ENCODE results near the gene ATP6V1D. TPM values are rescaled to one million over a fixed set of nuclear protein-coding genes. Genes with fewer than 3 reads are reported as not detected.
A peak's percentile ranks its signal among the peaks of the same experiment; 100 is the strongest.

ATP6V1D gene
- total RNA-seq, 1 experiment from 2014 or later: 74.1 TPM

DNA sequence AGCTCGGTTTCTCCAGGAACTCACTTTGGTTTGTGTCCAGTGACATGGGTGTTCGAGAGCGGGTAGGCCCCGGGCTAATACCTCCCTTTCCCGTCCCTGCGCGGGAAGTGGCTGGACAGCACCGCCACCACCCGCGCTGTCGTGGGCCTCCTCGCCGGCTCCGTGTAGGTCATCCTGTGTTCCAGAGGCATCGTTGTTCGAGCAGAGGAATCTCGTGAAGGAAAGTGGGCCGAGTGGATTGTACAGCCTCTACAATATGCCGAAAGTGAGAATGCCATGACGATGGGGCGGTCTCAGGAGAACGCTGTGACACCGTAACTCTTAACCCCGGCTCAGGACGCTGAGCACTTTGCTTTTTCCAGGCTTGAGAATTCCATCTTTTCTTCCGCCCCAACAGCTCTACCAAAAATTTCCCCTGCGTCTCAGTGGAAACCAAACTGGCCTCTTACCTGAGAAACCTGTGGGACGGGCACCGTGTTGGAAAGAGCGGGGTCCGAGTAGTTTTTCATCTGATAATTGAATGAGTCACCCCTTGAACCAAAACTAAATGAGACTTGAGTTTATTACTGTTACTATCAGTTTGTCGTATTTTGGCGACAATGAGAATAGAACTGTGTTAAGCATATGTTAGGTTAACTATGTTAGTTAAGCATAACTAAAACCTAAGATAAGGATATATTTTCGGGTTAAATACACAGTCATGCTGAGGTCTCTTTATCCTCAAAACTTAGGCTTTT, 1.0 kb upstream of the ATP6V1D start:
- H3K27me3 Mint-ChIP-seq (ENCODE audit: insufficient read depth, unreplicated experiment): no peaks in the 10 kb centered on the region
- H3K4me1 Mint-ChIP-seq (ENCODE audit: insufficient read depth, unreplicated experiment): peaks cover 48% of the 10 kb centered on the region
- intact Hi-C loops (cut with micrococcal nuclease): no loop called here
- H3K9me3 Mint-ChIP-seq (ENCODE audit: unreplicated experiment): no peaks in the 10 kb centered on the region
- peak overlapping the region; percentile 99 for H3K27ac Mint-ChIP-seq (ENCODE audit: low read depth, unreplicated experiment)
- no peak for DNase-seq (ENCODE audit: unreplicated experiment)
- H3K4me3 Mint-ChIP-seq (ENCODE audit: unreplicated experiment): peak overlapping the region; percentile 90
- ChIA-PET CTCF (interaction anchor here (0.6 to 2.7 kb wide), 17 partner anchors 9 to 1128 kb away, joined by 3 to 27 read pairs (median 3); no protein-coding TSS in a partner anchor), POLR2A (interaction anchor here (0.5 to 4.1 kb wide), 18 partner anchors 9 to 1999 kb away, joined by 3 to 46 read pairs (median 4); partner anchors contain the start of genes GPHN, PALS1 and PLEK2)
- H3K36me3 Mint-ChIP-seq (ENCODE audit: insufficient read depth, unreplicated experiment): peaks cover 49% of the 10 kb centered on the region
- TSS peak; percentile 72 for BruUV-seq (replicated peaks)
- TF ChIP-seq, protein P1, sequence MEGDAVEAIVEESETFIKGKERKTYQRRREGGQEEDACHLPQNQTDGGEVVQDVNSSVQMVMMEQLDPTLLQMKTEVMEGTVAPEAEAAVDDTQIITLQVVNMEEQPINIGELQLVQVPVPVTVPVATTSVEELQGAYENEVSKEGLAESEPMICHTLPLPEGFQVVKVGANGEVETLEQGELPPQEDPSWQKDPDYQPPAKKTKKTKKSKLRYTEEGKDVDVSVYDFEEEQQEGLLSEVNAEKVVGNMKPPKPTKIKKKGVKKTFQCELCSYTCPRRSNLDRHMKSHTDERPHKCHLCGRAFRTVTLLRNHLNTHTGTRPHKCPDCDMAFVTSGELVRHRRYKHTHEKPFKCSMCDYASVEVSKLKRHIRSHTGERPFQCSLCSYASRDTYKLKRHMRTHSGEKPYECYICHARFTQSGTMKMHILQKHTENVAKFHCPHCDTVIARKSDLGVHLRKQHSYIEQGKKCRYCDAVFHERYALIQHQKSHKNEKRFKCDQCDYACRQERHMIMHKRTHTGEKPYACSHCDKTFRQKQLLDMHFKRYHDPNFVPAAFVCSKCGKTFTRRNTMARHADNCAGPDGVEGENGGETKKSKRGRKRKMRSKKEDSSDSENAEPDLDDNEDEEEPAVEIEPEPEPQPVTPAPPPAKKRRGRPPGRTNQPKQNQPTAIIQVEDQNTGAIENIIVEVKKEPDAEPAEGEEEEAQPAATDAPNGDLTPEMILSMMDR (IDR thresholded peaks at IDR 0.05; ENCODE audit: unreplicated experiment): no peak

DNA sequence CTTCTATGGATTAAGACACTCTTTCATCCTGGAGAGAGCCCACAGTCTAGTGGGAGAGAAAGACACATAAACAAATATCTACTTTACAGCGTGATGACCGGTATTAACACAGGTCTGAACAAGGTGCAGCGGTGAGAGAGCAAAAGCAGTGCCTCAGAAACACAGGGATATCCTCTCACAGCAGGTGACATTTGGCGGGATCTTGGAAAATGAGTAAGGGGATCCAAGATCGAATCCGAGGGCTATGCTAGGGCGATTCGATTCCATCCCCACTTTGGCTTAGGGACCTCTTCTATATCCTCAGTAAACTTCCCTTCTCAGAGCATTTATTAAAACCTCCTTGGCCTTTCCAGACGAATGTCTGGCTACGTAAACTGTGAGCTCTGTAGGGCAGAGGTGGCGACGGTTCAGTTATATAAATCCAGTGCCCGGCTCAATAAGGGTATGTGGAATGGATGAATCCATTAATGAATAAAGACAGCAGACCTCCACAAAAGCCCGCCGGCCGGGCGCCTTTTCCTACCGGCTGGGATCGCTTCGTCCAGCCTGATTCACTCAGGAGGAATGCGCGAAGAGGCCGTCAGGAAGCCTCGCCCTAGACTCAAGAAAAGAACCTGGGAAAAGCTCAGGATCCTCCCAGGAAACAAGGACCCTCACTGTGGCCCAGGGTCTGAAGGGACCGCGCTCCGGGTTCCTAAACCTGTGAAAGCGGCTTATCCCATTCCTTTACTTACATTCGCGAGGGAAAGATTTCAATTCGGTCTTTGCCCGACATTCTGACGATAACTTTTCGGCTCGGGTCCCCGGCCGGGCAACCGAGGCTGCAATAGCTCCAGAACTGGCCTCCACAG, 455 bp downstream of the ATP6V1D start:
- peak overlapping the region; percentile 90 for H3K4me3 Mint-ChIP-seq (ENCODE audit: unreplicated experiment)
- peak overlapping the region; percentile 99 for H3K27ac Mint-ChIP-seq (ENCODE audit: low read depth, unreplicated experiment)
- intact Hi-C loops (cut with micrococcal nuclease): loop anchor here (1.0 kb wide), 1 partner anchor 118 kb away; the partner anchor contains the start of gene PALS1
- H3K9me3 Mint-ChIP-seq (ENCODE audit: unreplicated experiment): no peaks in the 10 kb centered on the region
- peak; percentile 19 for DNase-seq (ENCODE audit: unreplicated experiment)
- H3K4me1 Mint-ChIP-seq (ENCODE audit: insufficient read depth, unreplicated experiment): peaks cover 53% of the 10 kb centered on the region
- ChIA-PET CTCF (interaction anchor here (0.6 to 2.7 kb wide), 21 partner anchors 8 to 999 kb away, joined by 3 to 27 read pairs (median 3); no protein-coding TSS in a partner anchor), POLR2A (interaction anchor here (0.7 to 4.1 kb wide), 32 partner anchors 8 to 851 kb away, joined by 3 to 46 read pairs (median 4); partner anchors contain the start of genes GPHN, PALS1, PLEK2 and RDH11)
- peaks cover 43% of the 10 kb centered on the region for H3K36me3 Mint-ChIP-seq (ENCODE audit: insufficient read depth, unreplicated experiment)
- TSS peak; percentile 54 for BruUV-seq (replicated peaks)
- TF ChIP-seq, protein P1 (IDR thresholded peaks at IDR 0.05; ENCODE audit: unreplicated experiment): no peak
- no peaks in the 10 kb centered on the region for H3K27me3 Mint-ChIP-seq (ENCODE audit: insufficient read depth, unreplicated experiment)

DNA sequence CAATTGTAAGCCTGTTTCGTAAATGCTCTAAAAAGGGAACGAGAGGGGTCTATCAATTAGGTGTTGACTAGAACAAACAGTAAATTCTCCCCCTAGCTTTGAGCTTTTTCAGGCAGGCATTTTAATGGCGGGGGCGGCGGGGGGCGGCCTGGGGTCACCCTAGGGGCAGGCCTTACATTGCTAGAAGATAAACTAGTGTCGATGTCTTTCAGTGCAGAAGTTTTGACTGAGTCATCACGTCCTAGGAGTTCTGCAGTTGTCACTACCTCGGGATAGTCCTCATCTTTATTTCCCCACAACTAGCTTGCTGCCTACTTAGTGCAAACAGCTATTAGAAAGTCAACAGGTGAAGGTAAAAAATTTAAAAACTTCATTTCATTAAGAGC, 1.6 kb downstream of the ATP6V1D start:
- Mint-ChIP-seq H3K27me3 (ENCODE audit: insufficient read depth, unreplicated experiment) (no peaks in the 10 kb centered on the region), H3K4me3 (ENCODE audit: unreplicated experiment) (peak overlapping the region; percentile 90), H3K27ac (ENCODE audit: low read depth, unreplicated experiment) (peak overlapping the region; percentile 99), H3K9me3 (ENCODE audit: unreplicated experiment) (no peaks in the 10 kb centered on the region), H3K4me1 (ENCODE audit: insufficient read depth, unreplicated experiment) (peaks cover 41% of the 10 kb centered on the region), H3K36me3 (ENCODE audit: insufficient read depth, unreplicated experiment) (peaks cover 42% of the 10 kb centered on the region)
- TF ChIP-seq, protein P1 (IDR thresholded peaks at IDR 0.05; ENCODE audit: unreplicated experiment): no peak
- ChIA-PET POLR2A (interaction anchor here (0.5 to 4.1 kb wide), 6 partner anchors 14 to 850 kb away, joined by 3 to 46 read pairs (median 5); partner anchors contain the start of genes GPHN and PLEK2), CTCF (interaction anchor here (0.5 to 1.0 kb wide), 2 partner anchors 12 to 17 kb away, joined by 3 read pairs; no protein-coding TSS in a partner anchor)
- no TSS peak for BruUV-seq (replicated peaks)
- intact Hi-C loops (cut with micrococcal nuclease): no loop called here
- peak; percentile 9 for DNase-seq (ENCODE audit: unreplicated experiment)

All from MCF 10A (cell line).